NOMO-1 (cell line): ENCODE data around the gene JPH2.
"Not testable (repeated sequence)": the region's sequence is repeated elsewhere in the genome, so short reads cannot be mapped to it uniquely, and the experiment has no call there.

Experiments used
- DNase-seq, 2 experiments: peaks; one replicate each; lab custom pipeline; 2025; ENCODE audit not compliant: unreplicated experiment in 2 of 2; lab: John Stamatoyannopoulos, UW

JPH2 gene

DNA sequence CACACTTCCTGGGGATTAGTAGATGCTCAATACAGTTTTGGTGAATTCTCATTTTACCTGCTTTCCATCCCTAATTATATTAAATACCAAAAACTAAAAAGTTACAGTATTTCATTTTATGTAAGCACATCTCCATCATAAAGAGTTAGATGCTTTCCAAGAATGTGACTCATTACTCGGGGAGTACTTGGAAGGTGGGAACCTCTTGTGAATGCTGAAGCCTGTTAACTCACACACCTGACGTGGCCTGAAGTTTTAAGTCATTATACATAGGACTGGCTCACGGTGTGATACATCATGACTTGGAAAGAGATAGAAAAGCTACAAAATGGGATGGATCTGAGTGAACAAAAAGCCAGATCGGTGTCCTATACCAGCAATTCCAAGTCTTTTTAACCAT is 25.8 kb upstream of the JPH2 start:
- no peak for DNase-seq

DNA sequence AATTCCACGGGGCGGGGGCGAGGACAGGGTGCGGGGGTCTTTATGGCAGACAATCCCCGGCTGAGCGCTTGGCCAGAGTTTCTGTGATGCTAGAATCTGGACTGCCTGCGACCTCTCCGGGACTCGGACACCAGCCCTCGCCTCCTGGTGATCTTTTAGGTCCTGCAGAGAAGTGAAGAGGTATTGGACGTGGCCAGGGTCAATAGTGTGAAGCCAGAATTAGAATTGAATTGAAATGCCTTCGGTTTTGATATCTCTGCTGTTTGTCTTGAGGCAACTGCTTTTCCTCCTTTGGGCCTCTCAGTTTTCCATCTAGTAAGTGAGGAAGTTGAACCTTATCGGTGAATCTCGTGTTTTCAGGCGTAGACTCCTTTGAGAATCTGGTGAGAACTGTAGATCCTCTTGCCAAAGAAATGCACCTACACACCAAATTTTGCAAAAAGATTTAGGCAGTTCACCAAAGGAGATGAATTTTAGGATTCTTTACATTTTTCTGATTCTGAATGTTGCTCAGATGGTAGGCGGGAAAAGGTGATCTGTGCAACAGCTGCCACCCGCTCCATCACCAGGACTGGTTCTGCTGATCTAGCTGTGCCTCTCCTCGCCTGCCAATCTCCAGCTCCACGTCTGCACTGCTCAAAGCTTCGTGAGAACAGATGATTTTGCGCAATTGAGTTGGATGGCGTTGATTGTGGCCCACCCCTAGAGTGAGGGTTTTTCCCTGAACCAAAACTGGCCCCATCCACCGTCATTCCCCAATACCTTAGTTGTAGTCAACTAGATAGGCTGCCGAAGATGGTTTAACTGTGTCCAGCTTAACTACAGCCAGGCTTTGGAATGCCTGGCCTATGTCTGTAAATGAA is 24.4 kb upstream of the JPH2 start:
- peak in 1 of 2 experiments; percentile 44 for DNase-seq

DNA sequence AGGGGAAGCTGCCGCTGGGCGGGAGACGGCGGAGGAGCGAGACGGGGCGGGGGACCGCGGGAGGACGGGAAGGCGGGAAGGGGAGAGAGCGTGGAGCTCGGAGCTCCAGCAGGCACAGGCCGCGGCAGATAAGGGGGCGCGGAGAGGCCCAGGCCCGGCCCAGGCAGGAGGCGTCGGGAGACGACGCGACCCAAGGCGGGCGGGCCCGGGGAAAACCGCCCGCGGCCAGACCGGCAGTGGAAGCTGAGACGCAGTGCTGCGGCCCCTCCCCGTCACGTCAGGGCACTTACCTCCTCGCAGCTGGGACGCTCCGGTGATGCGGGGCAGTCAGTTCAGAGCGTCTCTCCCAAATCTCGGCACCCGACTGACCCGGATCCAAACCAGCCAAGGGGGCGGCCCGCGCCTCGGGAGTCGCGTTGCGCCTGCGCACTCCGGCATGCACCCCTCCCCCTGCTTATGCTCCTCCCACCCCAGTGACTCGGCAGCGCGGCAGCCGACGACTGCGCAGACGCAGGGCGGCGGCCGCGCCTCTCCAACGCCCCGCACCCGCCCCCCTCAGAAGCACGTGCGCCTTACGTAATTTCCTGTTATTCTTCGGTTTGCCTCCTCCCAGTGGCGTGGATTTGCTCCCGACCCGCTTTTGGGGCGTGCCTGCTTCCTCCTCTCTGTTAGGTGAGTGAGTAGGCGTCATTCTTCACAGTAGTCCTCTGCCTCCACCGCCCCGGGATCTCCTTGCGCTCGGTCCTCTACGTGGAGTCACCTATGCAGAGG is 23.6 kb upstream of the JPH2 start, which contains the start of gene OSER1:
OSER1 (minus strand) TSS at position 366 of the 771 bp plus-strand sequence. CDS start 3,814 bp downstream, outside the sequence.
- peak; percentile 97 to 99 for DNase-seq

DNA sequence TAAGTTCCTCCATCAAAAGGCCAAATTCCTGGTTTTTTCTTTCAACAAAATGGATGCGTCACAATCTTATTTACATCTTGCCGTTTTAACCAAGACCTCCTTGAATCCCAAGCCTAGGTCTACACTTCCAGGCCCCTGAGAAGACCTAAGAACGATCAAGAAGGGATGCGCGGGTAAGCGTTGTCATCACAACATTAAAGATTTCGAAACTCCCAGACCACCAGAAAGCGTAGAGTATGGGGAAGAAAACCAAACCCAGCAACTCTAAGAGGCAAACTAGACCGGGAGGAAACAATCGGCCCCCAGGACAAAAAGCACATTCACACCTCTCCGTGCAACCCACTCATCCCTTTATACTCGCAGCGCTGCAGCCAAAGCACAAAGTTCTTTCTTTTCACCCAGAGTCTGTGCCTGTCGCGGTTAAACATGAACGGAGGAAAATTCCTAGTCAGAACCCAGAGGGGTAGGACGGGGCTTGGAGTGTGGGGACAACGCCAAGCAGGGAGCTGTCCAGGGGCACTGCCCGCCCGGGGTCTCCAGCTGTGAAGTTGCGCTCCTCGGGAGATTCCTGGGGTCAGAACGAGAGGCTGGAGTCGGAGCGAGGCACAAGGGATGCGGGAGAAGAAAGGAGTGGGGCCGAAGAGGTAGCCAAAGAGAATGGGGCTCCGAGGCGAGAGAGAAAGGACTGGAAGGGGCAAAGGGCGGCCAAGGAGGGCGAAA is 22.9 kb upstream of the JPH2 start:
- DNase-seq: peak in 1 of 2 experiments; percentile 47

DNA sequence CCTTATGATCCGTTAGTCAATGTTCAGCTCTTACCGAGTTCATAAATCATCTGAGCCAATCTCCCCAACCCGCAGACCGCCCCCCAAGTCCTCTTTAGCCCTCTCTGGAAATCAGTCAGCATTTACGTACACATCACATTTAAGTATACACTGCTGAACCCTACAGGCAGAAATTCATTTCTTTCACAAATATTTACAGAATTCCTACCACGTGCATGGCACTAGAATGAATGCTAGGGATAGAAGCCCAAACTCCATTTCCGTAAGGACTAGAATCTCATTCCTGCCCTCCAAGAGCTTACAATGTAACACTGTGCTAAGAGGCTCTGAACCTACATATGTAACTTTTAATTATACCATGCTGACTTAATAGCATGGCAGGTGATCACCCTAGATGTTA is 21.8 kb upstream of the JPH2 start:
- DNase-seq: peak in 1 of 2 experiments; percentile 36

DNA sequence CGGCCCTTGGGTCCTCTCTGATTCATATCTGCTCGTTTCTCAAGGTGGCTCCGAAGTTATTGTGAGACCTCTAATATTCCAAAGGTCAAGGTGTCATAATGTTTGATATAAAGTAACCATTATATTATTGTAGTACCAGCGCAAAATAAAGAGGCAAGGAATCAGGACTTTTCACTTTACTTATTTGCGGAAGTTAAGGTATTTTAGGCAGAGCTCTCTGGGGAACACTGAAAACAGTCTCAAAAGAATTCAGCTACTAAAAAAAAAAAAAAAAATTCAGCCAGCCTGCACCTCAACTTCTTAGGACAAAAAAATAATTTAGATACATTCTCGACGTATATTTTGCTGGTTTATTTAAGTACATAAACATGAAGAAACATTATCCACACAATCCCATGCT is 21.2 kb upstream of the JPH2 start:
- DNase-seq: no peak

DNA sequence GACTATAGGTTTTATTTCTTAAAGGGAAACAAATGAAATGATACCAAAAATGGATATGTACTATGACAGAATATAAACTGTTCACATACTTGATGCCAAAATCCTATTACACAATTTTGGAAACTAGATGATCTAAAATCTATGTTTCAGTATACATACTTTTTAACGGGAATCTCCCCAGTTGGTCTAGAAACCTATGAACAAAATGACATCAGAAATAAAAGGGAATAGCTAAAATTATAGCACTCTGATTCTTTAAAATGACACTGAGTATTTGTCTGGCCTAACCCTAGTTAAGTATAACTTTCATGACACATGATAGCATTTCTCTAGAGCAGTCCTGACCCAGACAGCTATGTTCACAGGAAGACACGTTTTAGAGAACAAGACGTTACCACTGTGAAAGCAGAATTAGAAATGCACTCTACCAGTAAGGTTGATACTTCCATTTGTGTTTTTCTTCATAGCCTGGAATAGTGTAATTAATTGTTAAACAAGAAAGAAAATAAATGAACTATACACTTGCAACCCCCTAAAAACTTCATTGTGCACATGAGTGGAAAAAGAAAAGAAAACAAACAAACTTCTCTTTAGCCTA is 20.2 kb upstream of the JPH2 start:
- DNase-seq: no peak

DNA sequence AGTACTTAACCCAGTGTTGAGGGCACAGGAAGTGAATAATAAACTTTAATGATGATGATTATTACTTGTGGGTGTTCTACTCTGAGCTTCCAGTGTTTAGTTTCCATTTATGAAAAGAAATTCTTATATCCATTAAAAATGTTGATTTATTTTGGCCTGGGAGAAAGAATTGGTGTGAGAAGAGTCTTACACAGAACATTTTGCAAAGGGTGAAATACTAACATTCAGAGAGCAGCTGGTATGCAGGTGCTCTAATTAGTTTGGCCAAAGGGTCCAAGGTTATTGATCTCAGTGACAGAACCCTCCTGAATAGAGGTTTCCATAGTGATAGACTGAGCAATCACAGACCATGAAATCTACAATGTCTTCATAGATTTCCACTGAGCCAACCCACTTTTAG is 19.1 kb upstream of the JPH2 start:
- no peak for DNase-seq

DNA sequence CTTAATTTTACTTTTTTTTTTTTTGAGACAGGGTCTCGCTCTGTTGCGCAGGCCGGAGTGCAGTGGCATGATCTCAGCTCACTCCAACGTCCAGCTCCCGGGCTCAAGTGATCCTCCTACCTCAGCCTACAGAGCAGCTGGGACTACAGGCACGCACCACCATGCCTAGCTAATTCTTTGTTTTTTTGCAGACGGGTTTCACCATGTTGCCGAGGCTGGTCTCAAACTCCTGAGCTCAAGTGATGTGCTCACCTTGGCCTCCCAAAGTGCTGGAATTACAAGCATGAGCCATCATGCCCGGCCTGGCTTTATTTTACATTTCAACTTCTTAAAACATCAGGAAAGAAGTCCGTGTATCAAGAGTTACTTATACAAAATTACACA is 17.8 kb upstream of the JPH2 start:
- no peak for DNase-seq

DNA sequence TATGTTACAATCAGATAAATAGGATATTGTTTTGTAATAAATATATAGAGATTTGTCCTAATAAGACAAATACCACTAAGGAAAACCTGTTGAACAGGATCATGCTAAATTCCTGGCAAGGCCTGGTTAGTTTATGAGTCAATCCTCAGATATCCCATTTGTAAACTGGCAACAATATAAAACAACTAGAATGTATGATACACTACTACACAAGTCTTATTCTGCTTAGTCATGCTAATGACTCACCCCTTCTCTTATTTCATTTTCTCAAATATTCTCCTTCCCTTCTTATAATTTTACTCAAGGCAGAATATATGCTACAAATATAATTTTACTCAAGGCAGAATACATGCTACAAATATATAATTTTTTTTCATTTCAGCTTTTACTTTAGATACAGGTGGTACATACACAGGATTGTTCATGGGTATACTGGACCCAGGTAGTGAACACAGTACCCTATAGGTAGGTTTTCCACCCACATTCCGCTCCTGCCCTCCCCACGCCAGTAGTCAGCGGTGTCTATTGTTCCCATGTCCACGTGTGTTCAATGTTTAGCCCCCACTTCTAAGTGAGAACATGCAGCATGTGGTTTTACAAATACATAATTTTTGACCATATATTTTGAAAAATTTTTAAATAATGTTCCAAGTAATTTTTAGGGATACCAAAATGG is 17.3 kb upstream of the JPH2 start:
- DNase-seq: peak in 1 of 2 experiments; percentile 9

DNA sequence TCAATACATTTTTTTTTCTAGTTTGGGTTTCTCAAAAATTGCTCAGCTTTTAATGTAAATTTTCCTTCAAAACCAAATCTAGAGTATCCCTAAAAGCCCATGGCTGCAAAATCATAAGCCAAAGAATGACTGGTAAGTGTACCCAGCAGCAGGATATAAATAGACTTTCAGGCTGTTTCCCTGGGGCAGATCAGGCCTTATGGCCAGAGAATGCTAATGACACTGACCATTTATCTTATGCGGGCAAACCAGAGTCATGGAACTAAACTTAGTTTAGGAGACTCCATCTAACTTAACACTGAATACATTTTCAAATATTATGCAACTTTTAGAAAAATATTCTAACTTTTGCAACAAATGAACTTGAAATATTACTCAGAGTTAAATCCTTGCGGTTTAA is 16.2 kb upstream of the JPH2 start:
- no peak for DNase-seq

DNA sequence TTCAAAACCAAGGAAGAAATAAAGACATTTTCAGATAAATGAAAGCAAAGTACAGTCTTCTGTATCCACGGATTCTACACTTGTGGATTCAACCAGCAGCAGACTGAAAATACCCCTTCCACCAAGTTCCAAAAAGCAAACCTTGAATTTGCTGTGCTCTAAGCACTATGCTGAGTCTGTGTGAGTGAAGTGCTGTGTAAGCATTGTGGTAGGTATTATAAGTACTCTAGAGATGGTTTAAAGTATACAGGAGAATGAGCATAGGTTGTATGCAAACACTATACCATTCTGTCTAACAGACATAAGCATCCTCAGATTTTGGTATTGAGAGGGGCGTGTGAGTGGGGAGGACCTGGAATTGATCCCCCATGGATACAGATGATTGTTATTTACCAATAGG is 14.0 kb upstream of the JPH2 start:
- DNase-seq: no peak

DNA sequence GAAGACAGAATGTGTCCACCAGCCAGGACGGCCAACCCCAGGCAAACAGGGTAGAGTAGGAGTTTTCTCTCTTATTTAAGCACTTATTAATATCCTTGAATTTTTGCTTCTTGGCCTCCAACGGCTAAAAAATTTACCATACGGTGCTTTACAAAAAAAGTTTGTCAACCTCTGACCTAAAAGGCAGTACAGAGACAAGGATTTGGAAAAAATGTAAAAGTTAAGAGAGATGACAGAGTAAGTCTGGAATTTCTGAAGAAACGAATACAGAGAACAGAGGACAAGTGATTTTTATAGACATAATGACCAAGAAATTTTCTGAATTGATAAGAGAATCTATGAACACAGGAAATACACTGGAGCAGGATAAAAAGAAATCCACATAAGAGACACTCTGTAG is 13.4 kb upstream of the JPH2 start:
- DNase-seq: no peak

DNA sequence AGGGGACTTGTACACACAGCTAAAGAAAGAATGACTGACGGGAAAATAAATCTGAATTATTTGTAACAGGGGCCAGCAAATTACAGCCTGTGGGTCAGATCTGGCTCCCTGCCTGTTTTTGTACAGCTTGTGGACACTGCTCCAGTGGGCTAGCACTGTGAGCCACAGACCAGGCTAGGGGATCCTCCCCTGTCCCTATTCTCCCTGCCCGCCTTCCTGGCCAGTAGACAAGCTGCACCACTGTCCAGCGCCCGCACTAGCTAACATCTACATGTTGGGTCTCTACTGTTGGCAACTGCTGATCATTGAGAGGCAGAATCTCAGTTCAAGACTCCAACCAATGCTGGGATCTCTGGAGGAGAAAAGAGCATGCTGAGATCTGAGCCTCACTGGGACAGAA is 12.9 kb upstream of the JPH2 start:
- no peak for DNase-seq

DNA sequence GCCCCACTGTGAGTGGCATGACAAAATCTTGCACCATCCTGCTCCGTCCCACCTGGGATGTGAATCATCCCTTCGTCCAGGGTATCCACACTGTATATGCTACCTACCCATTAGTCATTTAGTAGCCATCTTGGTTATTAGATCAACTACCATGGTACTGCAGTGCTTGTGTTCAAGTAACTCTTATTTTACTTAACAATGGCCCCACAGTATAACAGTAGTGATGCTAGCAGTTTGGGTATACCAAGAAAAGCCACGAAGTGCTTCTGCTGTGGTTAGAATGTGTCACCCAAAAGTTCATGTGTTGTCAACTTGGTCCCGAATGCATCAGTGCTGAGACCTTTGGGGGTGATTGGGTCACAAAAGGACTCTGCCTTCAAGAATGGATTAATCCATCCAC is 11.9 kb upstream of the JPH2 start:
- no peak for DNase-seq

DNA sequence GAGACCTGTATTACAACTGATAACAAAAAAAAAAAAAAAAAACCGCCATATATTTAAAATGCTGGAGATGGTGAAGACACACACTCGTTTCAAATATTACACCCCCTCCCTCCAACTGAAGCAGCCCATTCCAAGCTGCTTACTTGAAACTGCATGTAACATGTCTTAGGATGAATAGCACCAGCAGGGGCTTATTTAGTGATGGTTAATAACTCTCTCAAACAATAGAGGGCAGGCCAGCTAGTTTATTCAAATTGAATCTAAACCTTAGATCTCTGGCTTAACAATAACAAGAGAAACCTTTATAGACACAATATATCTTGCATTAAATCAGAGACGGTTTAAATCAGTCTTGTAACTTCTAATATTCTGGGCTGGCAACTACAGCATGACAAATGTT is 9.3 kb upstream of the JPH2 start:
- no peak for DNase-seq

DNA sequence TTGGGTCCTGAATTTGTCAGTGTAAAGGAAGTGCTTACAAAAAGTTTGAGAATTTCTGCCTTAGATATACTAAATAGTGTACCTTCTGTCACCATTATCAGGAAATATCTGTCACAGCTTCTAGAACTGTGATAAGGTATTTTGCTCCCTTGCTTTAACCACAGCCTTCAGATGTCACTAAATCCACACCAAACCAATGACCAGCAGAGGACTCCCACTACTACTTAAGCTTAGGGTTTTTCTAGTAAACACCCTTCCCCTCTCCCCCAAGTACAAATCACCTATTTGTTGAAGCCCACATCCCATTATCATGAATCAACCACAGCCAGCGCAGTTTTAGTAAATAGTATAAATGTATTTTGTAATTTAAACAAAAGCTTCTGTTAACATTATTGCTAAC is 8.6 kb upstream of the JPH2 start:
- DNase-seq: no peak

DNA sequence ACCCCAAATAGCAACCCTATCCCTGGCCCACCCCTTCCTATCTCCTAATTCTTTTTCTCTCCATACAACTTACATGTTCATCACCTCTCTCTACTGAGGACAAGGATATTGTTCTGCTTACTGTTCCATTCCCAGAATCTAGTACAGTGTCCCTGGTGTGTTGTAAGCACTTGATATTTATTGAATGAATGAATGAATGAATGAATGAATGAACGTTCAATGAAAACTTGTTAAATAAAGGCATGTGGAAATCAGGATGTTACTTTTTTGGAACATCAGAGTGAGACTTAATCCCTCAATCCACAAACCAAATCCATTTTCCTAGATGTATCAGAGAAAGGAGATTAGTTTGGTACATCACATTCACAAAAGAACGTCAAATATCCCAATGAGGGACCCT is 6.8 kb upstream of the JPH2 start:
- DNase-seq: no peak

DNA sequence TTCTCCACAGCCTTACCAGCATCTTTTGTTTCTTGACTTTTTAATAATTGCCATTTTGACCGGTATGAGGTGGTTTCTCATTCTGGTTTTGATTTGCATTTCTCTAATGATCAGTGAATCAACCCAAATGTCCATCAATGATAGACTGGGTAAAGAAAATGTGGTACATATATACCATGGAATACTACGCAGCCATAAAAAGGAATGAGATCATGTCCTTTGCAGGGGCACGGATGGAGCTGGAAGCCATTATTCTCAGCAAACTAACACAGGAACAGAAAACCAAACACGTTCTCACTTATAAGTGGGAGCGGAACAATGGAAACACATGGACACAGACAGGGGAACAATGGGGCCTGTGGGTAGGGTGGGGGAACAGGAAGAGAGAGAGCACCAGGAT is 4.7 kb upstream of the JPH2 start:
- not testable (repeated sequence) for DNase-seq

DNA sequence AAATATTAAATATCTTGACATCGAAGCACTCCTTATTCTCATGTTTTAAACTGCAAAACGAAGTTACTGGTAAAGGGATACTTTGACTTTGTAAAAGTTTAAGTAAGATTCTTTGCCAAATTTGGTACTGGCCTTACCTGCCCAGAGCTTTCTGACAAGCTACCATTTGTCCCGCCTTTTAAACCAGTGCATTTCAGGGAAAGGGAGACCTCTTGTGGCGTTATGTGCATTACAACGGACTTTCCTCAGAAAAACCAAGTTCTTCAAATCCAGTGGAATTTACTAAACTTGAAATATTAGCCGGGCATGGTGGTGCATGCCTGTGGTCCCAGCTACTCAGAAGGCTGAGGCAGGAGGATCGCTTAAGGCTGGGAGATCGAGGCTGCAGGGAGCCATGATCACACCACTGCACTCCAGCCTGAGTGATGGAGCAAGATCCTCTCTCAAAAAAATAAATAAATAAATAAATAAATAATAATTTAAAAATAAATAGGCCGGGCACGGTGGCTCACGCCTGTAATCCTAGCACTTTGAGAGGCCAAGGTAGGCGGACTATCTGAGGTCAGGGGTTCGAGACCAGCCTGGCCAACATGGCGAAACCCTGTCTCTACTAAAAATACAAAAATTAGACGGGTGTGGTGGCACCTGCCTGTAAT is 3.3 kb upstream of the JPH2 start:
- peak; percentile 45 to 64 for DNase-seq
